GM10847 (cell line): ENCODE results near the gene RNASE3.
"Not testable (repeated sequence)": the region's sequence is repeated elsewhere in the genome, so short reads cannot be mapped to it uniquely, and the experiment has no call there.

Experiments used
- POLR2A ChIP-seq: IDR thresholded peaks from 2 replicates; pipeline ENCODE4 v1.6.1; 2011; ENCODE audit not compliant: insufficient read length; ENCODE audit errors: extremely low read depth

Gene RNASE3

GRCh38 chr14:20891126-20891825 lies at the start of gene RNASE3:
RNASE3 (plus strand) TSS chr14:20891385; CDS start chr14:20891687, 302 bp downstream.
- TF ChIP-seq POLR2A: not testable (repeated sequence)

- TF ChIP-seq POLR2A: no peak
Observed at GRCh38 chr14:20846560-20846959, 44.6 kb upstream of the RNASE3 start.

DNA sequence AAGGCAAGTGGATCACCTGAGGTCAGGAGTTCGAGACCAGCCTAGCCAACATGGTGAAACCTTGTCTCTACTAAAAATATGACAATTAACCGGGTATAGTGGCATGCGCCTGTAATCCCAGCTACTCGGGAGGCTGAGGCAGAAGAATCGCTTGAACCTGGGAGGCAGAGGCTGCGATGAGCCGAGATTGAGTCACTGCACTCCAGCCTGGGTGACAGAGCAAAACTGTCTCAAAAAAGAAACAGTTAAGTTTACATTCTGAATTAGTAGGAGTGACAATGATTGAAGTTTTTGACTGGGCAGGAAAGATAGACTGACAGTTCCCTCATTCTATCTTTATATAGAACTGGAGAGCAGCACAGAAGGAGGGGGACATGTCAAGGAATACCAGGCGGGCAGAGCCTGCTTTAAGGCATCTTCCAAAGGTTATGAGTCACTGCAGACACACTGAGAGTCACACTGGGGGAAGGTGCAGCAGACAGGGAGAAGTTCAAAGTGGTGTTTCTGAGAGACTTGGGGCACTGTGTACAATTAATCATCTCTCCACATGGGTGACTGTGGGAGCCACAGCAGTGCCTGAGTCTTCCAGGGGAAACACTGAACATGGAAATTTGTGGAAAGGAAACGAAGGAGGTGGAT lies 42.8 kb upstream of the RNASE3 start:
- no peak for TF ChIP-seq POLR2A

DNA sequence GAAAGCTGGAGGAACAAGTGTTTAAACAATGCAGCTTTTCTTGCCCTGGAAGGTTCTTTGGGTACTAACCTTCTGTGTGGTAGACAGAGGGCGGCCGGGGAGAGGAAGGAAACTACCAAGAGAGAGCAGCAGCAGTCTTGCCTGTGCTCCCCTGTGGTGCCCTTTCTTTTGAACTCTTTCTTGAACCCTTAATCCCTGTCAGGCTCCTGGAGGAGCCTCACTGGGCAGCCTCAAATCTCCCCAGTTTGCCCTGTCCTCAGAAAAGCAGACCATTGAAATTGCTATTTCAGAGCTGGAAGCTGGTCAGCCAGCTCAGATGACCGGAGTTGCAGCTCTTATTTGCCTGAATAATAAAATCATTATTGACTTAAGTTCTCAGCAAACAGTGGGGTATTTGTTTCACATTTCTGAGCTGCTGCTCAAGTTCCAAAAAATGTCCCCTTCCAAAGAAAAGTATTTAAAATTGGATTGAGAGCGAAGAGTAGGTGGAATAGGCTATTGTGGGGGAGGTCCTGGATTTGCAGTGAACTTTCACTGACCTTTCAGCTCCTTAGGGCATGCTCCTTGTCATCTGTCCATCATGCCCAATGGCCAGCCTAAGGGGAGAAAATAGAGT lies 42.1 kb upstream of the RNASE3 start:
- no peak for TF ChIP-seq POLR2A

- TF ChIP-seq POLR2A: no peak
Observed at GRCh38 chr14:20853042-20853441, 38.1 kb upstream of the RNASE3 start.

DNA sequence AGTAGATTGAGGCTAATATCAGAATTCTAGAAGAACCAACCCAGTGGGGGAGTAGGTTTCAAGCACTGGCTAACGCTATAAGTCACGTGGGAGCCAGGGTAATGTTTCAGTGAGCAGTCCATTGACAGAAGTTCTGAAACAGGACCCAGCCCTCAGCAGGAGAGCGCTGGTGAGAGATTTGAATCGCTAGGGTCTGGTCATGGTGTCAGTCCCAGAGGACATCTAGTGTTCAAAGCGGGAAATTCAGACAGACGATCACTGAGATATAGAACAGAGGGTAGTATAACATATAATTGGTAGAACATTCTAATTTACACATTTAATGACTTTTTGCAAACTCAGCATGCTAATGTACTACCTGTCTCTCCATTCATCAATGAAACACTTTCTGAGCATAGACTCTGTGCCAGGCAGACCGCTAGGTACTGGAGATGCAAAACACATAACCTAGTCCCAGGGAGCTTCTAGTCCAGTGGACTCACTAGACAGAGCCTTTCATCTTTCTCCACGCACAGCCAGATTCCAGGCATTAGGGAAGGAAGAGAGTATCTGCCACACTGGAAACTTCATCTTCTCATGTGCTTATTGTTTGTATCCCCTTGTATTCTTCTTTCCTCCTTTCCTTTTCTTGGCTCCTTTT lies 35.4 kb upstream of the RNASE3 start:
- TF ChIP-seq POLR2A: no peak

GRCh38 chr14:20857207-20857606 lies 34.0 kb upstream of the RNASE3 start:
- no peak for TF ChIP-seq POLR2A

- no peak for TF ChIP-seq POLR2A
Observed at GRCh38 chr14:20857630-20858261, 33.4 kb upstream of the RNASE3 start.

GRCh38 chr14:20866194-20866593 lies 25.0 kb upstream of the RNASE3 start:
- TF ChIP-seq POLR2A: no peak

- no peak for TF ChIP-seq POLR2A
Observed at GRCh38 chr14:20866963-20867362, 24.2 kb upstream of the RNASE3 start.

DNA sequence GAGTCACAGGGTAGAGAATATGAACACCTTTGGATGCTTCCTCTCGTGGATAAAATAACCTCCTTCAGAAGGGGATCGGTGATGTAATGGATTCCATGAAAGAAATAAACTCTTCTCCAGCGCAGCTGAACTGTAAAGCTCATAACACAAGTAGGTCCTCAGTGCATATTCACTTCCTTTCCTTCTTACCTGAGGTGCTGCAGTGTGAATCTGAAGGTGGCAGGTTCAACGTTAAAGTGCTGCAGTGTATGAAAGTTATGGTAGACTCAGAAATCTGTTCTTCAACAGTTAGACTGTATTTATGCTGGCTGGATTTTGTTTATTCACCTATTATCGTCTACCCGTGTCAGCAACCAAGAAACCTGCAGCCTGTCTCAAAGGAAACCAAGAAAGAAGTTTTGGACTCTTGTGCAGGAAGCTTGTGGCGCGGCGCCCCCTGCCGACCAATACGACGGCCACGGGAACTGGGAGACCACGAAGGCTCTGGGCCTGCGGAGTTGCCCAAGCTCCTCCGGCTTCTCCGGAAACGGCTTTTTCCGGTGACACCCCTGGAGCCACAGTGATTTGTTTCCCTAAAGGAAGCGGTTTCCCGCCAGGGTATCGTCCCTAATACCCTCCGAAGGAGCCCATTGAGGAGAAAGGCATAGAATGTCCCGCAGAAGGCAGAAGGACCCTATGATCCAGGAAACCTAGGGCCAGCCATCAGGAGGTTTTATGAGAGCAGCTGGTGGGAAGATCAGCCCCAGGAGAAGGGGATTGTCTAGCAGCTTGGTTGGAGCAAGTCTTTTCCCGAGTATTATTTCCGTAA lies 17.6 kb upstream of the RNASE3 start:
- no peak for TF ChIP-seq POLR2A

- TF ChIP-seq POLR2A: no peak
Observed at GRCh38 chr14:20877016-20877415, 14.2 kb upstream of the RNASE3 start.

DNA sequence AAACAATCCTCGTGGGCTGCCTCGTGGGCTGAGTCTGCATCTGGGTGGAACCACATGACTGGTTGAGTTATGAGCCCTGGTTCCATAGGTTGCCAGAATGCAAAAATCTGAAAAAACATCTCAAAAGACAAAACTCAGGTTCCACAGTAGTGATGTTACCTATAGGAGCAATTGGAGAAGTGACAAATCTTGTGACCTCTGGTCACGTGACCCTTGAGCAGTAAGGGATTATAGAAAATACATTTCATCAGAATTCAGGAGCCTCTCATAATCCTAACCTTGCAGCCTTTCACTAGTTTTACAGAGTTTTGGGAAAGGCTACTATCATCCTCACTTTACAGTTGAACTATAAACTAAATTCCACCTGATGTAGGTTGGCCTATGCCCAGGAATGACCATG lies 12.5 kb upstream of the RNASE3 start:
- no peak for TF ChIP-seq POLR2A

- no peak for TF ChIP-seq POLR2A
Observed at GRCh38 chr14:20904393-20905029, 13.3 kb downstream of the RNASE3 start.
